Fibroblast of the conjunctiva (primary cell): ENCODE results near the gene SLC22A2.
"Not testable (repeated sequence)": the region's sequence is repeated elsewhere in the genome, so short reads cannot be mapped to it uniquely, and the experiment has no call there.

Experiments used
- DNase-seq: peaks from one replicate; pipeline ENCODE4 v3.0.0-alpha.2; 2010; ENCODE audit warnings: low read depth

Gene SLC22A2

GRCh38 chr6:160248538-160248937 is 10.1 kb downstream of the SLC22A2 start:
- DNase-seq = no peak

- DNase-seq = no peak
These were observed 11.2 kb downstream of the SLC22A2 start for GRCh38 chr6:160247457-160247883.

- DNase-seq = no peak
These were observed 17.9 kb downstream of the SLC22A2 start for GRCh38 chr6:160240691-160241084.

- no peak for DNase-seq
These were observed 18.5 kb downstream of the SLC22A2 start for GRCh38 chr6:160239929-160240690.

GRCh38 chr6:160238761-160239751 is 19.6 kb downstream of the SLC22A2 start:
- no peak for DNase-seq

GRCh38 chr6:160238278-160238711 is 20.3 kb downstream of the SLC22A2 start:
- no peak for DNase-seq

- DNase-seq = not testable (repeated sequence)
These were observed 20.9 kb downstream of the SLC22A2 start for GRCh38 chr6:160237597-160238275.

GRCh38 chr6:160236235-160236872 is 22.3 kb downstream of the SLC22A2 start:
- not testable (repeated sequence) for DNase-seq

- not testable (repeated sequence) for DNase-seq
These were observed 24.5 kb downstream of the SLC22A2 start for GRCh38 chr6:160233950-160234640.

- DNase-seq = no peak
These were observed 30.9 kb downstream of the SLC22A2 start for GRCh38 chr6:160227769-160228161.

GRCh38 chr6:160227038-160227768 is 31.4 kb downstream of the SLC22A2 start:
- no peak for DNase-seq

- DNase-seq = no peak
These were observed 32.5 kb downstream of the SLC22A2 start for GRCh38 chr6:160226118-160226591.

GRCh38 chr6:160224639-160225237 is 33.9 kb downstream of the SLC22A2 start:
- DNase-seq = no peak

- no peak for DNase-seq
These were observed 36.1 kb downstream of the SLC22A2 start for GRCh38 chr6:160222491-160222890.

- DNase-seq = no peak
These were observed 36.7 kb downstream of the SLC22A2 start for GRCh38 chr6:160221918-160222317.

- no peak for DNase-seq
These were observed 37.2 kb downstream of the SLC22A2 start for GRCh38 chr6:160221423-160221822.

GRCh38 chr6:160218810-160219209 is 39.8 kb downstream of the SLC22A2 start:
- DNase-seq = no peak

GRCh38 chr6:160217863-160218262 is 40.8 kb downstream of the SLC22A2 start:
- no peak for DNase-seq

- DNase-seq = no peak
These were observed 41.5 kb downstream of the SLC22A2 start for GRCh38 chr6:160217073-160217472.

GRCh38 chr6:160215232-160215631 is 43.4 kb downstream of the SLC22A2 start:
- DNase-seq = no peak
